Eye (tissue), 1 donor: ENCODE data around the gene NFYC.

ENCODE experiments used
- DNase-seq: peaks from one replicate; pipeline ENCODE4 v3.0.0-alpha.2; 2015

Gene NFYC

DNA sequence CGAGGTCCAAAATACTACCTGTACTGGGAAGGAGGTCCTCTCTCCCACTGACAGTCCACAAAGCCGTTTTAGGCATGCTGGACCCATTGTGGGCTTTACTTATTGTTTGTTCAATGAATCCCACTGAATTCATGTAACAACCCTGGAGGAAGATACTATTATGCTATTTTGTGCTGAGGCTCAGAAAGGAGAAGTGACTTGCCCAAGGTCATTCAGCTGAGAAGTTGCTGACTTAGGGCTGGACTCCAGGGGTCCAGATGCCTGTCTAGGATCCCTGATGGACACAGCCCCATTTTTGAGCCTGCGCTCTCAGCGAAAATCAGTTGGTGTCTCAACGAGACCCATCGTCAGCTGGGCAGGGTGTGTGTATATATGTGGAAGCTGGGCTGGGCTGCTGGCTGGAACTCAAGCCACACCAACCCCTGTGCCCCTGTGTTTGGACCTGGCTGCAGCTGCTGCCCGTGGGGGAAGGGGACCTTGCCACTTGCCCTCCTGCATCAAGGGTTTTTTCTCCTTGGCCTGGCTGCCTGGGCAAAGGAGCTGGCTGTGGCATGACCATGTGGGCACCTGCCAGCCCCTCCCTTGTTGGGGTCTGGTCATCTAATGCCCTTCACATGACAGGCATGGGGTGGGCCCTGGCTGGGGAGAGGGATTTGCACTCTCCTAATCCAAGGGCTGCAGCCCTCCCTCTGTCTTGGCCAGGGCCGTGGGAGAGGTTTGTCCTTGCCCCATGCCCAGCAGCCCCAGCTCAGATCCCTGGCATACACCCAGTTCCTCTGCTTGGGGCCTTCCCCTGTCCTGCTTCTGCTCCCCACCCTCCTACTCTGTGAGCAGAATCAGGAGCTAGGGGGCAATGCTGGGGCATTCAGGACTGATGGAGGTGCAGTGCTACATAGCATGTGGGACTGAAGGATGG, 107.1 kb downstream of the NFYC start:
- no peak for DNase-seq

DNA sequence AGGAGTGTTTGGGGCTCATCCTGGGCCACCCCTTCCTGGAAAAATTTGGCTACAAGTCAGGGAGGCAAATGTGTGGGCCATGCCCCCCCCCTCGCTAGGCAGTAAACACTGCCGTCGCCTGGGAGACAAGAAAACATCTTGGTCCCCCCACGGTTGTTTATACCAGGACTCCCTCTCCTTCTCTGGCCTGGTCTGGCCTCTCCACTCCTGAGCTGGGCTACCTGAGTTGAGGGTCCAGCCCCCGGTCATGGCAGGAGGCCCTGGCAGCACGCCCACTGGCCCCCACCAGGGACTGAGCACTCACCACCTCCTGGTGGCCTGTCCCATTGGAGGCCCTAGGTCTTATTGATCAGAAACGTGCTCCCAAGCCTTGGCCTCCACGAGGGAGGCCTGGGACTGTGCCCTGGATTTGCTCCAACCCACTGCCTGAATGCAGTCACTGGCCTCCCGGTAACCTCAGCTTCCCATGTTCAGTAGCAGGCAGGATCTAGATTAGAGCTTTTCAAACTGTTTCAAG, 107.9 kb downstream of the NFYC start:
- peak; percentile 59 for DNase-seq

DNA sequence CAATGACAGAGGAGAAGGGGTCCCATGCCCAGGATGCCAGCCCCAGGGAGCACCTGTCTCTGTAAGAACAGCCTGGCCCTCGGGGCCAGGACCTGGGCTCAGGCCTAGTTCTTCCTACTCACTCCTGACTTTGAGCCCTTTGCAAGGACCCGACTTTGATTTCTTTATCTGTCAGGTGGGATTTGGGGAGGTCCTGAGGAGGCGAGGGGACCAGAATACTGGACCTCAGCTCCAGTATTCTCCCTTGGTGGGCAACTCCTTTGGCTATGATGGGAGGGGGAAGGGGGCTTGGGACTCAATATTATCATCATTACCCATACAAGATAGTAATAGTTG, 110.2 kb downstream of the NFYC start:
- DNase-seq = no peak

DNA sequence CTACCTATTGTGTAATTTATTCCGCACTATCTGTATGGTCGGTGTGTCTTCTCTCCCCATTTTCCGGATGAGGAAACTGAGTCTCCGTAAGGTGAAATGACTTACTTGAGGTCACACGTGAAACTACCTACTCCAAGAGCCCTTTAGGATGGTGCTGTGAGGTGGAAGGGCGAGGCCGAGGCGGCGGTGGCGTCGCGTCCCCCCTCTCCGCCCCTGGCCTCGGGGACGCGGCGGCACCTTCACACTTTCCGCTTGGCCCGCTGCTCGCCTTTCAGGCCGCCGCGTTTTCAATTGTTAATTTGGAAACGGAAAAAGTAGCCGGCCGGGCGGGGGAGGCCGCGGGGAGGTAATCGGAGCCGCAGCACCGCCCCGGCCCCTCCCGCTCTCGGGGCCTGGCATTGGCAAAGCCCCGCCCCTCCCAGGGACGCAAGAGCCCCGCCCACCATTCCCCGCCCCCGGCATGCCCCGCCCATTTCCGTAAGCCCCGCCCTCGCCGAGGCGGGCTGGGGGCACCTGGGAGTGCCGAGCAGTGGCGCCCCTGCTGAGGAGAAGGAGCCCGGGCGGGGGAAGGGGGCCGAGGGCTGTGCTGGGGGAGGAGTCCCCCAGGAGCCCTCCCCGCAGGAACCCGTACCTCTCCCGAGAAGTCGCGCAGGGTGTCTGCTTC, 110.7 kb downstream of the NFYC start:
- peak; percentile 86 for DNase-seq

DNA sequence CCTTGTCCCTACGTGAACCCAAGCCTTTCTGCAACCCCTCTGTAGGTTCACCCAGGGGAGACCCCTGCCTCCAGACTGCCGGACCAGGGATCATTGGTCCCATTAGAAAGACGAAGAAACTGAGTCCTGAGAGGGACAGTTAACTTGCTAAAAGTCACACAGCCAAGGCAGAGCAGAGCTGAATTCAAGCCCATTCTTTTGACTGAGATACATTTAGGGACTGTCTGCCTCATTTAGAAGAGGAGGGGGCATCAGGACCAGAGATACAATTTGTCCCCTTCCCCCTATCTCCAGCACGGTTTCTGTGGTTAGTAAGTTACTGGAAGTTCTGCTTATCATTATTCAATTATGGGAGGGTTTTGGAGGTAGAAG, 111.2 kb downstream of the NFYC start:
- peak; percentile 60 for DNase-seq

DNA sequence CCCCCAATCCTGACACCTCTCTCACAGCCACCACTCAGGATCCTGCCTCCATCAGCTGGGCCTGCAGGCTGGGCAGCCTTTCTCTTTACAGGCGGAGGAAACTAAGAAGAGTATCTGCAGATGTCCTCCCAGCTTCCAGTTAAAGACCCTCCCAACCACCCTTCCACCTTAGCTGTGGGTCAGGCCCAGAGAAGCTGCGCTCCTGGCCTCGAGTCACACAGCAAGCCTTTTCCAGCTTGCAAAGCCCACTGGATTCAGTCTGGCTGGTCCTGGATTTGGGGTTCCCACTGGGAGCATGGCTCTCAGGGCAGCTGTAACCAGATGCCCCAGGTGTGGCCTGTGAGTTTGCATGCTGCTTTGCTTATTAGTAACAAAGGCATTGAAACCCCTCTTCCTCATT, 111.9 kb downstream of the NFYC start:
- DNase-seq = no peak

DNA sequence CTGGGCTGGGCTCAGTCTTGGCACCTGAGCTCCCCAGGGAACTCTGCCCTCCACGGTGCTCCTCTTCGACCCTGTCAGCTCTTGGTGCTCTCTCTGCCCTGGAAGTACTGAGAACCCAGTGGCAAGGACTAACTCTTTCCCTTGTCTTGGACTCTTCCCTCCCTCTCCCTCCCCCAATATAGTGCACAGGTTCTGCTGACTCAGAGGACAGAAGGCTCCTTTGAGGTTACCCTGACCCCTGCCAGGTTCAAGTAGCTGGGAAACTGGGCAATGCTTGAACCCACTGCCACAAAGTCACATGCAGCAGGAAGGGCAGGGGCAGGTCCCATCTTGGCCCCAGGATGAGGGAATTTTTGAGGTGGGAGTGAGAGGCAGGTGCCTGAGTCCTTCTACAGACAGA, 112.4 kb downstream of the NFYC start:
- no peak for DNase-seq

DNA sequence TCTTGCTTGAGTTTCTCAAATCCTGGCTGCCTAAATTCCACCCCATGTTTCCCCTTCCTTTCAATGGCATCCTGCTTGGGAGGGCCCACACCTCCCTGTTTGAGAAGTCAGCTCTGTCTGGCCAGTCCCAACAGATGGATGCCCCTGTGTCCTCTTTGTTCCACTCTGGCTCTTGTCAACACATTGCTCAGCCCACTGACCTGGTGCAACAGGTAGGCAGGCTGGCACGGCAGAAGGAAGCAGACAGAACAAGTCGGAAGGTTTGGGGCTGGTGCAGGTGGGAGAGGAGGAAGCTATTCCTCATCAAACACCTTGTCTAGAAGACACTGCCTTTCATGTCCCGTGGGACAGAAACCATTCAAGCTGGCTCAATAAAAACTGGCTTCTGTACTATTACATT, 114.7 kb downstream of the NFYC start:
- DNase-seq = no peak

DNA sequence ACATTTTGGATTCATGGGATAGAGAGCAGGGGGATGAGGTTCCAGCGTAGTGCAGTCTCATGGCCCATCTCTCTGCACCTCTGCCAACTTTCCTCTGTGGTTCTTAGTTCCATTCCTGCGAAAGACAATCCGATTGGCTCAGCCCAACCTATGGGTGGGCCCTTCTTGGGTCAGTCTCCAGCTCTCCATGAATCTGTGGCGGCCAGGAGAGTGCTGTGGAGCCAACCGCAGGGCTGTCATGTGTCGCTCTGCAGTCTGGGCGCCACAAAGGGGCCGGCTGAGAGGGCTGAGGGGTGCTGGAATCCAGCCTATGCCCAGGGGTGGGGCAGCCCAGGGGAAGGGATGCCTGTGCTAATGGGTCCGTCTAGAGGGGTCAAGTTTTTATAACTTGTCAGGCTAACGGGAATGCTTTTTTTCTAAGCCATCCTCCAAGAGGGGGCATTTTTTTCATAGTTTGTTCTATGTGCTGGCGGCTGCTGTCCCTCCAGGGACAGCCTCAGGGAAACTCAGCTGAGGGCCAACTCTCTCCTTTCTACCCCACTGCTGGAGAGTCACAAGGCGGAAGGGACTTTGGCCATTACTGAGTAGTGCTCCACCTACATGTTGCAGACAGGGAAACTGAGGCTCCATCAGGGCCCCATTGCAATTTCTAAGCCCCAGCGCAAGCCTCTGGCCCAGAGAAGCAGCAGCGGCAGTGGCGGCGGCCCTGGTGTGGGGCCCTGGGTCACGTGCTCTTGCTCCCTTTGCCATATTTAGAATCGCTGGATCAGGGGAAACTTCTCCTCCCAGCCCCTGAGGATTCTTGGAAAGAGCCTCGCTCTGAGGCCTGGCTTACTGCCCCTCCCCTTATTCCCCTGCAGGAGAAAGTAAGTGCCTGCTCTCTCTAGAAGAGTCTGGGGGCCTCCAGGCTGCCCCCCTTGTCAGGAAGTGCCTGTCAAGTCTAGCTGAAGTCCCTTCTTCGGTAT, 115.5 kb downstream of the NFYC start:
- peak; percentile 54 for DNase-seq

DNA sequence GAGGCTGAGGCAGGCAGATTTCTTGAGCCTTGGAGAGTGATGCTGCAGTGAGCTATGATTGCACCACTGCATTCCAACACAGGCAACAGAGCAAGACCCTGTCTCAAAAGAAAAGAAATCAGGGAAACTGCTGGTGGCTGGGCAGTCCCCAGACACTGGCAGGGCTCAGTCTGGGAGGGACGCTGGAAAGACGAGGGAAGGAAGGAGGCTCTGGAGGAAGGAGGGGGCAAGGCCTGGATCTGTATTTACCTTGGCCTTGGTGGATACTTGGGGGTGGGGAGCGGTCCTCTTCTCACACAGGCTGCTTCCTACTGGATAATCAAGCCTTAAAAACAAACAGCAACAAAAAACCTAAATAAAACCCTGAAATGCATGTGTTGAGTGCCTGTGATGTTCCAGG, 116.5 kb downstream of the NFYC start:
- no peak for DNase-seq

DNA sequence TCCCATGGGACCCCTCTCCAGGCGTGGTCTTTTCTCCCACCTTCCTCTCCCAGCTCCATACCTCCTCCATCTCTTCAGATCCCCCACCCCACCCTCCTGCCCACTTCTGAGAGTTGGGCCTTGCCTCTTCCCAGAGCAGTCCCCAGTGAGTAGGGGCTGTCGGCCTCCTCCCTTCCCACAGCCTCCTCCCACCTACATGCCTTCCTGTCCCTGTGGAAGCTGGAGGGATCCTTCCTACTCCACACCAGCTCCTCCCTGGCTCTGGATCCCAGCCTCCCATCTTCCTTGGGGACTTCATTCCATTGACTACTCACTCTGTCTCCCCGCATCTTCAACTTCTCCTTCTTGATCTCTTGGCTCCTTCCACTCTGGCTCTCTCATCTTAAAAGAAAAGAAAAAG, 116.9 kb downstream of the NFYC start:
- no peak for DNase-seq

DNA sequence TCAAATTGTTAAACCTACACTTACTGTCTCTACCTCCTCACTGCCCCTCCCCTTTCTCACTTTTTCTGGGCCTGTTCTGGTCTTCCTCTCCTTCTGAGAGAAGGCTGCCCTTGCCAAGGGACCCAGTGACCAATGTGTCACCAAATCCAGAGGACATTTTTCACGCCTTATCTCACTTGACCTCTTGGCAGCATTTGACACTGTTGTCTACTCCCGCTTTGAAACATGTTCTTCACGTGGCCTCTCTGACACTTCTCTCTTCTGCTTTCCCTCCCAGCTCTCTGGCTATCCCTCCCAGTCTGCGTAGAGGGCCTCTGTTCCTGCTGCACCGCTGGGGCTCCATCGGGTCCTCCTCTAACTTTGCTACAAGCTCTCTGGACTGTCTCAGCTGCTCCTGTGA, 117.4 kb downstream of the NFYC start:
- DNase-seq = no peak

DNA sequence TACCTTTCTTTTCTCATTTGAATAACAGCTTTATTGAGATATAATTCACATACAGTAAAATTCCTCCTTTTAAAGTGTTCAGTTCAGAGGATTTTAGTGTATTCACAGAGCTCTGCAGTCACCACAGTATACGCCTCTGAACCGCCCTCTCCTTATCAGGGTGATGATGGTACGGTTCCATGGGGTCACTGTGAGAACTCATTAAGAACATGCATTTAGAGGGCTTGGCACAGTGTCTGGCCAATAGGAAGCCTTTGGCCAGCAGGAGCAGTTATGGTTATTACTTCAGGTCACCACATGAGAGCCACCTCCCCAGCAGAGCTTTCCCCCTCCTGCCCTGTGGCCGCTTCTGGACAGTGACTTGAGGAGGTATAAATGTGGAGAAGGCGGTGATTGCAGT, 119.4 kb downstream of the NFYC start:
- no peak for DNase-seq

DNA sequence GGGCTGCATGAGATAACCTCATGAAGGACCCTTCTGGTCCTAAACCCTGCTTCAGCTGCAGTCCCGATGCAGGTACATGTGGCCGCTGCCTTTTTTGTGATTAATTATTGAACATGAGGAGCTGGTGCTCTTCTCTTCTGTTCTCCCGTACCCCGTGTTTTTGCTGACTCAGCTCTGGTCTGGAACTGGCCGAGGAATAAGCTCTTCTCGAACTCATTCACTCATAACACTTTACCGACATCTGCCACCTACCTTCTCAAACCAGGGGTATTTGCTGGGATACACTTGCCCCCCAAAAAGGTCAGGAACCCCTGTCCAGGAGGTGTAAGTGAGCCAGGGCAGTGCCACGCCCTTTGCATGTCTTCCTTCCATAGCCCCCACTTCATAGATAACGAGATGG, 123.9 kb downstream of the NFYC start:
- DNase-seq = no peak

DNA sequence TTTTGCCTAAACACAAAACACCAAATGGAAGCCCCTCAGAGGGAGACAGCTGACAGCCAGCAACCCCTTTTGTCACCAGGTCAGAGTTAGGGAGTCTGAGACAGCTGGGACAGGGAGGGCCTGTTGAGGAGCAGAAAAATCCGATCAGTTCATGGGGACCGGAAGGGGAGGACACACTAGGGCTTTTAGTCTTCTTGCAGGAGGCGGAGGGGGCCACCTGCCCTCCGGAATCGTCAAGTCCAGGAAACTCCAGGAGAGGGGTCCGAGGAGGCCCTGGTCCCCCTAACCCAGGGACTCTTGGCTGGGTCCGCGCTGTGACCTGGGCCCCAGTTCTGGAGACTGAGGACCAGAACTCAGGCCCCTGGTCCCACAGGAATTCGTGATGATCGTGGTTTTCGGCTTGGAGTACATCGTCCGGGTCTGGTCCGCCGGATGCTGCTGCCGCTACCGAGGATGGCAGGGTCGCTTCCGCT, 126.3 kb downstream of the NFYC start:
- no peak for DNase-seq

DNA sequence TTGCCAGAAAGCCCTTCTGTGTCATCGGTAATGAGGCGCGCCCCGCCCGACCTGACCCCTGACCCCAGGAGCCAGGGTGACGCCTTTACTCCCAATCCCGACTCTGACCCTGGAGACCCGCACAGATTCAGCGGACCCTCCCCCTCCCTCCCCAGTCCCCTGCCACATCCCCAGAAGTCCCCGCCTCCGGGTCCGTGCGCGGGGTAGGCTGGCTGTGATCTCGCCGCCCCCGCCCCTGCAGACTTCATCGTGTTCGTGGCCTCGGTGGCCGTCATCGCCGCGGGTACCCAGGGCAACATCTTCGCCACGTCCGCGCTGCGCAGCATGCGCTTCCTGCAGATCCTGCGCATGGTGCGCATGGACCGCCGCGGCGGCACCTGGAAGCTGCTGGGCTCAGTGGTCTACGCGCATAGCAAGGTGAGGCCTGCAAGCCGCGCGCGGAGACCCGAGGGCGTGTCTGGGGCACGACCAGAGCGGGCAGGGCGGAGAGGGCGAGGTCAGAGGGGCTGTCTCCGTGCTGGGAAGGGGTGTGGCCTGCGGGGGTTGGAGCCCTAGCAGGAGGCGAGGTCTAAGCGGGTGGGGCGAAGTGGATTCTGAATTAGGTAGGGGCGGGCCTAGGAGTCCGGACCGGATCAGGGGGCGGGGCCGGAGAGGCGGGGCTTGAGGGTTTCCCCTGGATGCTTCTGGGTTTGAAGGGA, 126.9 kb downstream of the NFYC start:
- DNase-seq = peak; percentile 75

DNA sequence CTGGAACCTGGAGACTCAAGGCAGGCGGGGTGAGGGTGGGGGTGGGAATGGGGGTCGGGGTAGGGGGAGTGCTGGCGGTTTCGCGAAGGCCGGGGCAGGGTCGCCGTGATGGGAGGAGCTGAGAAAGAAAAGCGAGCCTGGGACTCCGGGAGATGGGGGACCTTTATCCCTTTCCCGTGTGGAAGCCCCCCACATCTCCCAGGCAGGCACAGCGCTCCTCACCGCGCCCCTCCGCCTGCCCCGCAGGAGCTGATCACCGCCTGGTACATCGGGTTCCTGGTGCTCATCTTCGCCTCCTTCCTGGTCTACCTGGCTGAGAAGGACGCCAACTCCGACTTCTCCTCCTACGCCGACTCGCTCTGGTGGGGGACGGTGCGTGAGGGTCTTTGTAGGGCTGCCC, 127.6 kb downstream of the NFYC start:
- DNase-seq = no peak

DNA sequence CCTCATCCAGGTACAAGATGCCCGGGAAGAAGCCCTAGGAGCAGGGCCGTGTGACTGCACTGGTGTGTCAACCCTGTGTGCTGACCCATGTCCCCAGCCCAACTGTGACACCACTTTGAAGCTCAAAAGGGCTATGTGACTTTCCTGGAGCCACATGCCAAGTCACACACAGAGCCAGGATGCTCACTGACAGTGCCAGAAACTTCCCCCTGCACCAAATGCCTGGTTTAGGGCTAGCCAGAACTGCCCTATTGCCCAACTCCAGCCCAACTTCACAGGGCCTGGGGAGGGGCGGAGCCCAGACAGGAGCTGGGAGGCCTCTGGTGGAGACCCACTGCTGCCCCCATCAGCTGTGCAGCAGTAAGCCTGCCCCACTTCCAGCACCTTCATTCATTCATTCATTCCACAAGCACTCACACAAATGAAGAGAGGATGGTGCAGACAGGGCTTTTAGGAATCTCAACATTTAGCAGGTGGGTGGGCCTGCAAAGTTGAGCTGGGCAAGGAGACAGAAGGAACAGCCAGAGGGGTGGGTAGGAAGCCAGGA, 128.8 kb downstream of the NFYC start:
- no peak for DNase-seq
